Left lung (tissue), 10 donors: ENCODE results near the gene SEPTIN5. TPM values are rescaled to one million over a fixed set of nuclear protein-coding genes. Genes with fewer than 3 reads are reported as not detected.
A peak's percentile ranks its signal among the peaks of the same experiment; 100 is the strongest.

Experiments
- ATAC-seq: fragments of 200-7000 bp; cut with Tn5 transposase; one replicate; pipeline ENCODE4 v1.9.1; 2020; ENCODE audit warnings: moderate library complexity
- DNase-seq, 4 donors: peaks; one replicate each; pipeline ENCODE4 v3.0.0-alpha.2; 2013 to 2020
- H3K27ac ChIP-seq, 2 donors: fragments of 200-600 bp; sonication (generic) in 1 of 2; one replicate each; pipeline versions ENCODE4 v1.5.0 to v1.8.0; 2020 to 2021
- H3K27me3 ChIP-seq, 2 donors: fragments of 200-600 bp; sonication (generic) in 1 of 2; one replicate each; pipeline versions ENCODE4 v1.5.0 to v1.8.0; 2020 to 2021
- H3K36me3 ChIP-seq, 2 donors: fragments of 200-600 bp; sonication (generic) in 1 of 2; one replicate each; pipeline versions ENCODE4 v1.5.0 to v1.8.0; 2020 to 2021
- H3K4me1 ChIP-seq, 2 donors: fragments of 200-600 bp; one replicate each; pipeline ENCODE4 v1.8.0; 2021
- H3K4me3 ChIP-seq, 2 donors: fragments of 200-600 bp; sonication (generic) in 1 of 2; one replicate each; pipeline versions ENCODE4 v1.5.0 to v1.8.0; 2020 to 2021; ENCODE audit warnings: mild to moderate bottlenecking in 1 of 2
- H3K9me3 ChIP-seq, 2 donors: fragments of 200-600 bp; sonication (generic) in 1 of 2; one replicate each; pipeline versions ENCODE4 v1.5.0 to v1.8.0; 2020 to 2021
- CTCF ChIP-seq, 2 donors: fragments of 200-600 bp; sonication (generic) in 1 of 2; IDR thresholded peaks; one replicate each; pipeline versions ENCODE4 v1.5.0 to v1.8.0; 2021; ENCODE audit warnings: antibody characterized with exemption in 2 of 2
- intact Hi-C, 2 donors: fragments of 100-400 bp; cut with DNase I; formaldehyde crosslinking; loops; one replicate each; pipeline versions ENCODE4 v1.11.2 to v1.14.2; 2022
- polyA plus RNA-seq, 6 donors: library from polyadenylated mRNA; unstranded; fragments of 120-200 nt; gene quantifications; one replicate each; pipeline ENCODE4 v1.2.1, GENCODE V29; 2013; ENCODE audit not compliant: insufficient read length in 6 of 6
- total RNA-seq, 2 donors: library from RNA; stranded (reverse); fragmentation: NEBNext Ultra II Directional; extraction: Animal tissue kit (Norgen Biotek cat#: 25700); gene quantifications; one replicate each; pipeline ENCODE4 v1.2.1, GENCODE V29; 2021
- donor health status: DM: no; HTN: yes; CAD: no.
- donor health status: DM: no; HTN: no; CAD: no.

SEPTIN5 gene
- total and polyA plus RNA-seq, 8 donors: 14.6 to 80.0 (median 63.0) TPM

GRCh38 chr22:19769393-19769715, 55.1 kb downstream of the SEPTIN5 start:
- peak in 1 of 4 donors; percentile 75 for DNase-seq
- H3K4me1 ChIP-seq: peaks cover 13 to 32% of the 10 kb centered on the region in 2 donors
- TF ChIP-seq CTCF (IDR thresholded peaks at IDR 0.05): no peak
- H3K36me3 ChIP-seq: no peaks in the 10 kb centered on the region
- no peak overlapping the region for H3K4me3 ChIP-seq
- no peaks in the 10 kb centered on the region for H3K9me3 ChIP-seq
- H3K27ac ChIP-seq: no peak overlapping the region
- peaks cover 56 to 100% of the 10 kb centered on the region in 2 donors for H3K27me3 ChIP-seq
- ATAC-seq: no peak
- intact Hi-C loops: no loop called here

GRCh38 chr22:19770349-19771220, 56.3 kb downstream of the SEPTIN5 start:
- Histone ChIP-seq H3K9me3 (no peaks in the 10 kb centered on the region), H3K4me3 (no peak overlapping the region), H3K36me3 (no peaks in the 10 kb centered on the region), H3K27ac (no peak overlapping the region), H3K4me1 (peaks cover 13 to 28% of the 10 kb centered on the region in 2 donors), H3K27me3 (peaks cover 43 to 100% of the 10 kb centered on the region in 2 donors)
- no peak for ATAC-seq
- no peak for TF ChIP-seq CTCF (IDR thresholded peaks at IDR 0.05)
- DNase-seq: peak in 1 of 4 donors; percentile 62
- intact Hi-C loops: no loop called here

GRCh38 chr22:19772422-19772672, 58.0 kb downstream of the SEPTIN5 start:
- Histone ChIP-seq H3K27me3 (peaks cover 28 to 96% of the 10 kb centered on the region in 2 donors), H3K9me3 (no peaks in the 10 kb centered on the region), H3K4me3 (no peak overlapping the region), H3K4me1 (peaks cover 8 to 13% of the 10 kb centered on the region in 2 donors), H3K36me3 (no peaks in the 10 kb centered on the region), H3K27ac (no peak overlapping the region)
- no peak for TF ChIP-seq CTCF (IDR thresholded peaks at IDR 0.05)
- ATAC-seq (no peak), DNase-seq (no peak)
- intact Hi-C loops: no loop called here

Other genes starting within 250 kb of the SEPTIN5 start
- gene UFD1, start 235.3 kb upstream of the SEPTIN5 start, total RNA-seq: 10 to 100 TPM; 41.7 to 72.9 TPM
- gene UFD1, start 235.3 kb upstream of the SEPTIN5 start, polyA plus RNA-seq: 10 to 100 TPM; 59.0 to 69.4 (median 62.6) TPM
- 10 to 100 TPM in 1 of 2 donors, 1 to 10 TPM in 1; 6.5 to 11.8 TPM for gene CDC45, start 234.6 kb upstream of the SEPTIN5 start, total RNA-seq
- gene CDC45, start 234.6 kb upstream of the SEPTIN5 start, polyA plus RNA-seq: 10 to 100 TPM; 13.1 to 23.2 (median 17.3) TPM
- gene CLDN5, start 190.1 kb upstream of the SEPTIN5 start, total RNA-seq: 10 to 100 TPM; 86.9 to 89.7 TPM
- 10 to 100 TPM; 56.4 to 90.7 (median 60.8) TPM for gene CLDN5, start 190.1 kb upstream of the SEPTIN5 start, polyA plus RNA-seq
- 1 to 10 TPM in 1 of 2 donors, not detected in 1; 3.6 TPM for gene GP1BB, start 9.0 kb downstream of the SEPTIN5 start, total RNA-seq
- 10 to 100 TPM in 1 of 6 donors, 1 to 10 TPM in 5; 3.3 to 11.1 (median 6.3) TPM for gene GP1BB, start 9.0 kb downstream of the SEPTIN5 start, polyA plus RNA-seq
- gene TBX1, start 46.3 kb downstream of the SEPTIN5 start, total RNA-seq: 10 to 100 TPM in 1 of 2 donors, 1 to 10 TPM in 1; 4.4 to 11.2 TPM
- gene TBX1, start 46.3 kb downstream of the SEPTIN5 start, polyA plus RNA-seq: 10 to 100 TPM in 3 of 6 donors, 1 to 10 TPM in 3; 6.9 to 12.2 (median 10.4) TPM
- gene GNB1L, start 140.4 kb downstream of the SEPTIN5 start, total RNA-seq: 1 to 10 TPM; 6.7 to 7.9 TPM
- 1 to 10 TPM; 4.3 to 7.2 (median 5.2) TPM for gene GNB1L, start 140.4 kb downstream of the SEPTIN5 start, polyA plus RNA-seq
- gene RTL10, start 140.4 kb downstream of the SEPTIN5 start, total RNA-seq: 10 to 100 TPM; 21.4 to 28.0 TPM
- gene RTL10, start 140.4 kb downstream of the SEPTIN5 start, polyA plus RNA-seq: 10 to 100 TPM; 18.4 to 34.7 (median 29.5) TPM
- 100 to 1,000 TPM; 191 to 249 TPM for gene COMT, start 227.3 kb downstream of the SEPTIN5 start, total RNA-seq
- gene COMT, start 227.3 kb downstream of the SEPTIN5 start, polyA plus RNA-seq: 100 to 1,000 TPM in 3 of 6 donors, 10 to 100 TPM in 3; 90.1 to 121 (median 97.2) TPM
- 10 to 100 TPM; 36.5 to 42.8 TPM for gene TXNRD2, start 227.3 kb downstream of the SEPTIN5 start, total RNA-seq
- 10 to 100 TPM; 17.6 to 24.2 (median 20.7) TPM for gene TXNRD2, start 227.3 kb downstream of the SEPTIN5 start, polyA plus RNA-seq